Activated T-helper 2 cell treated with anti-CD3 and anti-CD28 coated beads, Interferon-gamma antibody, Interleukin-2, Interleukin-4, amounts not matched to agents 10 μg/mL and 5 μg/mL and 100 μg/mL, durations not matched to agents 14 hours and 24 hours and 36 hours (primary cell): ENCODE measurements around the gene EPB41L4A. TPM values are rescaled to one million over a fixed set of nuclear protein-coding genes. Genes with fewer than 3 reads are reported as not detected.

Experiments
- DNase-seq: peaks from one replicate; pipeline ENCODE4 v3.0.0; 2021; ENCODE audit warnings: low spot score
- H3K27ac Mint-ChIP-seq: one replicate; pipeline ENCODE4 v1.8.0; 2021; ENCODE audit warnings: mixed read lengths
- H3K27me3 Mint-ChIP-seq: one replicate; pipeline ENCODE4 v1.8.0; 2021; ENCODE audit warnings: low read depth, mixed read lengths
- H3K36me3 Mint-ChIP-seq: one replicate; pipeline ENCODE4 v1.8.0; 2021; ENCODE audit warnings: low read depth, mixed read lengths
- H3K4me1 Mint-ChIP-seq: one replicate; pipeline ENCODE4 v1.8.0; 2021; ENCODE audit warnings: low read depth, mixed read lengths
- H3K4me3 Mint-ChIP-seq: one replicate; pipeline ENCODE4 v1.8.0; 2021; ENCODE audit warnings: low read depth, mild to moderate bottlenecking, moderate library complexity, mixed read lengths
- H3K9me3 Mint-ChIP-seq: one replicate; pipeline ENCODE4 v1.8.0; 2021; ENCODE audit warnings: mixed read lengths
- intact Hi-C: fragments of 100-400 bp; cut with micrococcal nuclease; formaldehyde crosslinking; loops from one replicate; pipeline ENCODE4 v1.15.1; 2023
- total RNA-seq: library from RNA; stranded (reverse); gene quantifications from 2 replicates; pipeline ENCODE4 v1.2.3, GENCODE V29; 2022

EPB41L4A gene
- total RNA-seq, 1 donor from 2014 or later: 0.68 TPM

- DNase-seq: no peak
- Mint-ChIP-seq H3K36me3 (no peaks in the 10 kb centered on the region), H3K4me3 (no peak overlapping the region), H3K27me3 (peaks cover 2% of the 10 kb centered on the region), H3K27ac (no peak overlapping the region), H3K4me1 (no peaks in the 10 kb centered on the region), H3K9me3 (no peaks in the 10 kb centered on the region)
- intact Hi-C loops: no loop called here
Measured at GRCh38 chr5:112127861-112128260, 291.2 kb downstream of the EPB41L4A start.

DNA sequence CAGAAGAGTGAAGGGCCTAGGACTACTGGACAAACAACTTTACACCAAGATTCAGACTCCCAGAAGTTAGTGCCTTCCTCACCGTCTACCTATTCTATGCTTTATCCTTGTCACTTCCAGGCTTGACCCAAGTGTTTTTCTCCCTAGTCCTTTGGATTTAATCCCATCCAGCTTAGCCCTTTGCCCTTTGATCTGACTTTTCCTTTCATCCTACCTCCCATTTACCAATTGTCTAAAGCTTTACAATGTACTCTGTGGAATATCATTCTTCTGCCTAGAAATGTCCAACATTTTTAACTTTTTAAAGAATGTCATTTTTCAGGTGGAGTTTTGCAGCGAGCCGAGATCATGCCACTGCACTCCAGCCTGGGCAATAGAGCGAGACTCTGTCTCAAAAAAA, 292.1 kb downstream of the EPB41L4A start:
- Mint-ChIP-seq H3K9me3 (no peaks in the 10 kb centered on the region), H3K4me1 (no peaks in the 10 kb centered on the region), H3K27ac (no peak overlapping the region), H3K36me3 (no peaks in the 10 kb centered on the region), H3K27me3 (peaks cover 2% of the 10 kb centered on the region), H3K4me3 (no peak overlapping the region)
- intact Hi-C loops: no loop called here
- DNase-seq: no peak

GRCh38 chr5:112125903-112126302, 293.2 kb downstream of the EPB41L4A start:
- Mint-ChIP-seq H3K9me3 (no peaks in the 10 kb centered on the region), H3K27me3 (peaks cover 2% of the 10 kb centered on the region), H3K4me3 (no peak overlapping the region), H3K27ac (no peak overlapping the region), H3K36me3 (no peaks in the 10 kb centered on the region), H3K4me1 (no peaks in the 10 kb centered on the region)
- intact Hi-C loops: no loop called here
- no peak for DNase-seq

GRCh38 chr5:112124788-112125187, 294.3 kb downstream of the EPB41L4A start:
- peaks cover 2% of the 10 kb centered on the region for H3K27me3 Mint-ChIP-seq

GRCh38 chr5:112123086-112123485, 296.0 kb downstream of the EPB41L4A start:
- Mint-ChIP-seq H3K9me3 (no peaks in the 10 kb centered on the region), H3K27me3 (peaks cover 9% of the 10 kb centered on the region), H3K27ac (no peak overlapping the region), H3K4me3 (no peak overlapping the region), H3K4me1 (peaks cover 3% of the 10 kb centered on the region), H3K36me3 (no peaks in the 10 kb centered on the region)
- intact Hi-C loops: no loop called here
- no peak for DNase-seq

More at GRCh38 chr5:112124788-112125187, 294.3 kb downstream of the EPB41L4A start:
- Mint-ChIP-seq H3K27ac (no peak overlapping the region), H3K4me3 (no peak overlapping the region), H3K36me3 (no peaks in the 10 kb centered on the region), H3K9me3 (no peaks in the 10 kb centered on the region), H3K4me1 (no peaks in the 10 kb centered on the region)
- intact Hi-C loops: no loop called here
- DNase-seq: no peak

- Mint-ChIP-seq H3K27ac (no peak overlapping the region), H3K4me3 (no peak overlapping the region), H3K27me3 (peaks cover 10% of the 10 kb centered on the region), H3K4me1 (peaks cover 3% of the 10 kb centered on the region), H3K9me3 (no peaks in the 10 kb centered on the region), H3K36me3 (no peaks in the 10 kb centered on the region)
- intact Hi-C loops: no loop called here
- DNase-seq: no peak
Measured at GRCh38 chr5:112122353-112122752, 296.7 kb downstream of the EPB41L4A start.

- Mint-ChIP-seq H3K9me3 (no peaks in the 10 kb centered on the region), H3K36me3 (no peaks in the 10 kb centered on the region), H3K4me3 (no peak overlapping the region), H3K27ac (no peak overlapping the region), H3K4me1 (peaks cover 4% of the 10 kb centered on the region), H3K27me3 (peaks cover 9% of the 10 kb centered on the region)
- intact Hi-C loops: no loop called here
- DNase-seq: no peak
Measured at GRCh38 chr5:112121258-112121657, 297.8 kb downstream of the EPB41L4A start.

- H3K4me1 Mint-ChIP-seq: peaks cover 5% of the 10 kb centered on the region
- H3K27me3 Mint-ChIP-seq: peaks cover 14% of the 10 kb centered on the region
- H3K36me3 Mint-ChIP-seq: no peaks in the 10 kb centered on the region
- H3K4me3 Mint-ChIP-seq: no peak overlapping the region
- H3K27ac Mint-ChIP-seq: no peak overlapping the region
- no peak for DNase-seq
- intact Hi-C loops: no loop called here
- H3K9me3 Mint-ChIP-seq: no peaks in the 10 kb centered on the region
Measured at GRCh38 chr5:112119969-112120368, 299.1 kb downstream of the EPB41L4A start.

GRCh38 chr5:112119508-112119907, 299.6 kb downstream of the EPB41L4A start:
- H3K9me3 Mint-ChIP-seq: no peaks in the 10 kb centered on the region
- no peak overlapping the region for H3K4me3 Mint-ChIP-seq
- no peaks in the 10 kb centered on the region for H3K36me3 Mint-ChIP-seq
- peaks cover 14% of the 10 kb centered on the region for H3K27me3 Mint-ChIP-seq
- intact Hi-C loops: no loop called here
- no peak for DNase-seq
- H3K27ac Mint-ChIP-seq: no peak overlapping the region
- peaks cover 5% of the 10 kb centered on the region for H3K4me1 Mint-ChIP-seq

GRCh38 chr5:112117551-112117950, 301.5 kb downstream of the EPB41L4A start:
- no peaks in the 10 kb centered on the region for H3K9me3 Mint-ChIP-seq
- peaks cover 5% of the 10 kb centered on the region for H3K4me1 Mint-ChIP-seq
- H3K27me3 Mint-ChIP-seq: peaks cover 14% of the 10 kb centered on the region
- H3K4me3 Mint-ChIP-seq: no peak overlapping the region
- no peak overlapping the region for H3K27ac Mint-ChIP-seq
- intact Hi-C loops: no loop called here
- DNase-seq: no peak
- H3K36me3 Mint-ChIP-seq: no peaks in the 10 kb centered on the region

GRCh38 chr5:112116371-112116770, 302.7 kb downstream of the EPB41L4A start:
- H3K4me1 Mint-ChIP-seq: peaks cover 5% of the 10 kb centered on the region
- intact Hi-C loops: no loop called here
- H3K4me3 Mint-ChIP-seq: no peak overlapping the region
- H3K27me3 Mint-ChIP-seq: peaks cover 14% of the 10 kb centered on the region
- no peaks in the 10 kb centered on the region for H3K36me3 Mint-ChIP-seq
- no peak overlapping the region for H3K27ac Mint-ChIP-seq
- H3K9me3 Mint-ChIP-seq: no peaks in the 10 kb centered on the region
- no peak for DNase-seq

- Mint-ChIP-seq H3K4me1 (peaks cover 2% of the 10 kb centered on the region), H3K9me3 (no peaks in the 10 kb centered on the region), H3K27ac (no peak overlapping the region), H3K4me3 (no peak overlapping the region), H3K27me3 (peaks cover 11% of the 10 kb centered on the region), H3K36me3 (no peaks in the 10 kb centered on the region)
- DNase-seq: no peak
- intact Hi-C loops: no loop called here
Measured at GRCh38 chr5:112113565-112113964, 305.5 kb downstream of the EPB41L4A start.
